GF-D8 (cell line): ENCODE data around the gene OR5B3.
"Not testable (repeated sequence)": the region's sequence is repeated elsewhere in the genome, so short reads cannot be mapped to it uniquely, and the experiment has no call there.

Experiments
- DNase-seq: peaks from one replicate; lab custom pipeline; 2025; lab: John Stamatoyannopoulos, UW

OR5B3 gene

GRCh38 chr11:58406774-58407173 is at the start of gene OR5B3:
OR5B3 (minus strand) TSS chr11:58406874; CDS start chr11:58403409, 3,465 bp downstream.
- no peak for DNase-seq

DNA sequence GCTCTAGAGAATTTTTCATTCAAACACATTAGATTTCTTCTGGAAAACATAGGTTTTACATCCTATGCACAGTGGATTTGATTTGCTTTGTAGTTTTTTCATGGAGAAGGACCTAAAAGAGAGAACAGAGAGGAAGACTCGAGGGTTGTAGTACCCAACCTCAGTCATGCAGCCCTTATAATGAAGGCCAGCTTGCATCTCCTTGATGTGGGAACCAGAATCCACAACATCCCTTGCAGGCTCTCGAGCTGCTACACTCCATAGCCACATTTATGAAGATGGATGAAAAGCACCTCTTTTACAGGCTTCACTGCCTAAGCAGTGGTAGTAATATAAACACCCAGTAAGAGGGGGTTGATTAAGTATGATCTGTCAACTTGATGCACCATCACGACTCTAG is 44.9 kb upstream of the OR5B3 start:
- DNase-seq, result no peak

GRCh38 chr11:58446294-58446693 is 39.6 kb upstream of the OR5B3 start:
- DNase-seq, result no peak

GRCh38 chr11:58444300-58444699 is 37.6 kb upstream of the OR5B3 start:
- DNase-seq, result no peak

DNA sequence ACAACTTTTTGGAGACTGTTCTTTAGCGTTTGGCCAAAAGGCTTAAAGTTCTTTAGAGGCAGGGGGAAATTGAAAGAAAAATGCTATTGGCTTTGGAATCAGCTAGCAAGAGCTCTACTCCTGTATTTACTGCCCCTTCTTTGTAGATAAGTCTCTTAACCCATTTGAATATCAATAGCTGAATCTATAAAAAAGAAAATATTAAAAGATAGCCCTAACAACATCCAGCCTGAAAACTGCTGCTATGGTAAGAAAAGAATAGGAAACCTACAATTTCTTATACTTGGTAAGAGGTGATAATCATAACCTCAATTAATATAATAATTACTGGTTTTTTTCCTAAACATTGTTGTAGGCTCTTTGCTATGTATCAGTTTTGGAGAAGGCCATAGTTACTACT is 35.5 kb upstream of the OR5B3 start, which contains the start of gene OR5B12:
Gene OR5B12 (minus strand): TSS at position 101 of the 400 bp plus-strand sequence. CDS start 2,085 bp downstream, outside the sequence.
- DNase-seq, result no peak

GRCh38 chr11:58438486-58438885 is 31.8 kb upstream of the OR5B3 start:
- DNase-seq, result no peak

- DNase-seq, result no peak
Observed at GRCh38 chr11:58434217-58434616, 27.5 kb upstream of the OR5B3 start.

GRCh38 chr11:58433638-58434203 is 27.0 kb upstream of the OR5B3 start:
- no peak for DNase-seq

- DNase-seq, result no peak
Observed at GRCh38 chr11:58429273-58429672, 22.6 kb upstream of the OR5B3 start.

- DNase-seq, result no peak
Observed at GRCh38 chr11:58428021-58428420, 21.3 kb upstream of the OR5B3 start, which contains the start of gene OR5B2. OR5B2 (minus strand) TSS chr11:58428121; CDS start chr11:58423261, 4,860 bp downstream.

- DNase-seq, result not testable (repeated sequence)
Observed at GRCh38 chr11:58399622-58400021, 7.1 kb downstream of the OR5B3 start.

- DNase-seq, result no peak
Observed at GRCh38 chr11:58395581-58395980, 11.1 kb downstream of the OR5B3 start.

- no peak for DNase-seq
Observed at GRCh38 chr11:58394195-58394594, 12.5 kb downstream of the OR5B3 start.

- no peak for DNase-seq
Observed at GRCh38 chr11:58392746-58393145, 13.9 kb downstream of the OR5B3 start.

DNA sequence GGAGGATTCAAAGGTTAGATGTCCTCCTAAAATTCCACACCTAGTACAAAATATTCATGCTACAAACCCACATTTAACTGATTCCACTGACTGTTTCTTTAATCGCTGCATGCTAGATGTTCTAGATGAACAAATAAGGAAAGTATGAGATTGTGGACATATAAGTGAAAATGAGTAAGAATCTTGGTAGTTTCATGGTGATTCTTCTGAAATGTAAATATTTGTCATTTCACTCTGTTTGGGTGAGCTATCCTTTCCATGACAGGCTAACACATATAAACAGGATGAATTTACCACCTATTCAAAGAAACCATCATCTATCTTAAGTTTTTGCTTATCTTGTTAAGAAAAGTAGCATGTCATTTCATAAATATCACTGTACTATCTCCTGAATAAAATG is 14.8 kb downstream of the OR5B3 start:
- DNase-seq, result no peak

DNA sequence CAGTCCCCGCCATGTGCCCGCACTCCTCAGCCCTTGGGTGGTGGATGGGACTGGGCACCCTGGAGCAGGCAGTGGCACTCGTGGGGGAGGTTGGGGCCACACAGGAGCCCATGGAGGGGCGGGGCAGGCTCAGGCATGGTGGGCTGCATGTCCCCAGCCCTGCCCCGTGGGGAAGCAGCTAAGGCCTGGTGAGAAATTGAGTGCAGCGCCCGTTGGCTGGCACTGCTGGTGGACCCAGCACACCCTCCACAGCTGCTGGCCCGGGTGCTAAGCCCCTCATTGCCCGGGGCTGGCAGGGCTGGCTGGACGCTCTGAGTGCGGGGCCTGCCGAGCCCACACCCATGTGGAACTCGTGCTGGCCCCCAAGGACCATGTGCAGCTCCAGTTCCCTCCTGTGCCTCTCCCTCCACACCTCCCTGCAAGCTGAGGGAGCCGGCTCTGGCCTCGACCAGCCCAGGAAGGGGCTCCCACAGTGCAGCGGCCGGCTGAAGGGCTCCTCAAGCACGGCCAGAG is 16.1 kb downstream of the OR5B3 start:
- DNase-seq, result no peak

DNA sequence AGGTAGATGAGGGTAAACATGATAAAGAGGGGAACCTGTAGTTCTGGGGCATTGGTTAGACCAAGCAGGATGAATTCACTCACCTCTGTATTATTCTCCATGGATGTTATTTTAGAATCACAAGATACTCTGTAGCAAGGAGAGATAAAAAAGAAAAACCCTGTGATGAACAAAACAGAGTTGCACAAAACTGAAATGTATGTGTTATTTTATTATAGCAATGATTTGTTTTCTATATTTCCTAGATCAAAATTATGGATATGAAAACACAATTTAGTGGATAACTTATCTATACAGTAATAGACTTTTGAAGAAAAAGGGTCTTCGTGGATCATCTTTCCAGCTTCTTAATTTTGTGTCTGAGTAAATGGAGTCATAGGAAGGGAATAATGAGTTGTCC is 47.7 kb downstream of the OR5B3 start, which contains the start of gene OR5B17:
Gene OR5B17 (minus strand): TSS at position 101 of the 400 bp plus-strand sequence. CDS start 0 bp downstream, at position 101.
- no peak for DNase-seq

DNA sequence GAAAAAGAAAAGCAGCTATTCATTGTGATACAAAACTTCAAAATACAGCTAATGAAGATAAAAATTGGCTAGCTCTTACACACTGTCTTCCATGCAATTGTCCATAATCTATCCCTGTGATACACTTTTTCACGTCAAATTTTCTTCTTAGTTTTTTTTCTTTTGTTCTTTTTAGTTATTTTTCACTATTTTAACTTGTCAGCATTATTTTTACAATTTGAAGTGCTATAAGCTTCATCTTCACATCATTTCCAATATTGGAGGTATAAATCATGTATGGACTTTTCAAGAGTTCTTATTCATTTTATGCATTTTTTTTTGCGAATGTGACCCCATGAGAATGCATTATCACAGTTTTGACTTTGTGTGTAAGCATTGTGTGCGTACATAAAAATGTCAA is 51.9 kb downstream of the OR5B3 start:
- DNase-seq, result no peak
